A549 (cell line): Measurements from ENCODE around the gene DUSP9. TPM values are rescaled to one million over a fixed set of nuclear protein-coding genes. Genes with fewer than 3 reads are reported as not detected.

Experiments used
- ATAC-seq, 2 experiments: fragments of 200-7000 bp in 1 of 2; fragments of >200 bp in 1 of 2; cut with Nextera tagmentation in 1 of 2; cut with Tn5 transposase in 1 of 2; 3 replicates each; pipeline versions ENCODE4 v1.8.0 to v1.9.1; 2018 to 2020; ENCODE audit warnings: mild to moderate bottlenecking in 1 of 2, moderate library complexity in 1 of 2
- CTCF ChIA-PET: fragments of 300-600 bp; sonication (Branson Sonifier 250); formaldehyde crosslinking; extraction: SDS; loops from one replicate; lab custom pipeline; 2021; ENCODE audit warnings: antibody characterized with exemption, inconsistent platforms; lab: Yijun Ruan, JAX
- POLR2A ChIA-PET: fragments of 350-600 bp; formaldehyde crosslinking; extraction: SDS; loops from one replicate; lab custom pipeline; 2021; ENCODE audit warnings: antibody characterized with exemption, inconsistent platforms; lab: Yijun Ruan, JAX
- DNase-seq, 2 experiments: peaks; one replicate each; pipeline versions ENCODE4 v3.0.0 to v3.0.0-alpha.2; 2011 to 2016; ENCODE audit warnings: low read depth in 1 of 2, low spot score in 1 of 2
- FAIRE-seq: peaks from 2 replicates; lab custom pipeline; 2011; peaks lifted over from hg19 to GRCh38; lab: Jason Lieb, UNC
- H3K27ac ChIP-seq, 2 experiments: fragments of >200 bp; sonication (Bioruptor Twin); formaldehyde crosslinking; 3 replicates each; pipeline ENCODE4 v1.5.1; 2016 to 2017
- H3K4me1 ChIP-seq: fragments of >200 bp; sonication (Bioruptor Twin); formaldehyde crosslinking; 3 replicates; pipeline ENCODE4 v1.6.1; 2016
- H3K4me2 ChIP-seq: fragments of >200 bp; sonication (Bioruptor Twin); formaldehyde crosslinking; 3 replicates; pipeline ENCODE4 v1.6.1; 2016
- H3K4me3 ChIP-seq: fragments of >200 bp; sonication (Bioruptor Twin); formaldehyde crosslinking; 3 replicates; pipeline ENCODE4 v1.5.1; 2016
- H3K9me3 ChIP-seq: fragments of >200 bp; sonication (Bioruptor Twin); formaldehyde crosslinking; 3 replicates; pipeline ENCODE4 v1.6.1; 2016
- CBX8 ChIP-seq: fragments of 200-600 bp; sonication (generic); IDR thresholded peaks from 2 replicates; pipeline ENCODE4 v1.6.1; 2016
- CEBPB ChIP-seq, 2 experiments: fragments of >200 bp in 1 of 2; sonication (Bioruptor Twin) in 1 of 2; formaldehyde crosslinking in 1 of 2; IDR thresholded peaks; 2 replicates each; pipeline ENCODE4 v1.6.1; 2012 to 2016
- CHD4 ChIP-seq: fragments of 200-600 bp; sonication (generic); IDR thresholded peaks from 2 replicates; pipeline ENCODE4 v1.6.1; 2016; ENCODE audit warnings: antibody characterized with exemption, mild to moderate bottlenecking, borderline replicate concordance
- EHF ChIP-seq: fragments of 250-450 bp; sonication (Bioruptor Pico); IDR thresholded peaks from 2 replicates; pipeline ENCODE4 v1.5.0; 2020; ENCODE audit warnings: mild to moderate bottlenecking
- EHMT2 ChIP-seq: fragments of 200-600 bp; sonication (generic); IDR thresholded peaks from 2 replicates; pipeline ENCODE4 v1.6.1; 2016; ENCODE audit warnings: antibody characterized with exemption, low read depth, mild to moderate bottlenecking, moderate library complexity
- ESRRA ChIP-seq: fragments of 150-350 bp; IDR thresholded peaks from 2 replicates; pipeline ENCODE4 v1.6.1; 2014; ENCODE audit warnings: mild to moderate bottlenecking, low read length, borderline replicate concordance
- HDAC2 ChIP-seq: fragments of 200-600 bp; sonication (generic); IDR thresholded peaks from 2 replicates; pipeline ENCODE4 v1.6.1; 2016
- HEYL ChIP-seq: fragments of 250-450 bp; sonication (Bioruptor Pico); IDR thresholded peaks from 2 replicates; pipeline ENCODE4 v1.8.0; 2021; ENCODE audit warnings: mild to moderate bottlenecking, moderate library complexity
- HOXA7 ChIP-seq: fragments of 250-450 bp; sonication (Bioruptor Pico); IDR thresholded peaks from 2 replicates; pipeline ENCODE4 v1.5.0; 2020; ENCODE audit warnings: mild to moderate bottlenecking, moderate library complexity
- HOXB13 ChIP-seq: fragments of 250-450 bp; sonication (Bioruptor Pico); IDR thresholded peaks from 2 replicates; pipeline ENCODE4 v1.5.0; 2020; ENCODE audit warnings: low read depth, mild to moderate bottlenecking, moderate library complexity
- JUN ChIP-seq, 2 experiments: fragments of >200 bp; sonication (Bioruptor Twin); formaldehyde crosslinking; IDR thresholded peaks; 2 replicates in 1 of 2; 3 replicates in 1 of 2; pipeline ENCODE4 v1.6.1; 2016 to 2017
- KDM5A ChIP-seq: fragments of 200-600 bp; sonication (generic); IDR thresholded peaks from 2 replicates; pipeline ENCODE4 v1.6.1; 2016; ENCODE audit warnings: antibody characterized with exemption, mild to moderate bottlenecking
- MAFK ChIP-seq: fragments of 450-650 bp; IDR thresholded peaks from 2 replicates; pipeline ENCODE4 v1.6.1; 2014; ENCODE audit not compliant: partially characterized antibody
- MAZ ChIP-seq: fragments of 150-350 bp; IDR thresholded peaks from 2 replicates; pipeline ENCODE4 v1.6.1; 2014; ENCODE audit warnings: antibody characterized with exemption, low read depth, low read length, borderline replicate concordance
- NFE2L2 ChIP-seq: fragments of 150-350 bp; conservative IDR thresholded peaks from 2 replicates; pipeline ENCODE4 v1.6.1; 2014; ENCODE audit warnings: low read length
- NPAS2 ChIP-seq: fragments of 250-450 bp; sonication (Bioruptor Pico); IDR thresholded peaks from 2 replicates; pipeline ENCODE4 v1.8.0; 2022; ENCODE audit warnings: mild to moderate bottlenecking, moderate library complexity, borderline replicate concordance
- POLR2A ChIP-seq: IDR thresholded peaks from 2 replicates; pipeline ENCODE4 v1.6.1; 2012; ENCODE audit warnings: mild to moderate bottlenecking, low read length
- POLR2AphosphoS2 ChIP-seq: conservative IDR thresholded peaks from 2 replicates; pipeline ENCODE4 v1.6.1; 2012; ENCODE audit warnings: low read length, improper control_type of control experiment, inconsistent platforms
- RAD21 ChIP-seq, 2 experiments: fragments of >200 bp in 1 of 2; sonication (Bioruptor Twin) in 1 of 2; formaldehyde crosslinking in 1 of 2; IDR thresholded peaks in 1 of 2; conservative IDR thresholded peaks in 1 of 2; 2 replicates in 1 of 2; 3 replicates in 1 of 2; pipeline ENCODE4 v1.6.1; 2012 to 2018; ENCODE audit warnings: inconsistent platforms in 1 of 2
- RARB ChIP-seq: fragments of 250-450 bp; sonication (Bioruptor Pico); IDR thresholded peaks from 2 replicates; pipeline ENCODE4 v1.8.0; 2021; ENCODE audit warnings: mild to moderate bottlenecking, moderate library complexity
- RNF2 ChIP-seq: fragments of 200-600 bp; sonication (generic); IDR thresholded peaks from 2 replicates; pipeline ENCODE4 v1.6.1; 2016; ENCODE audit warnings: low read depth, mild to moderate bottlenecking, antibody characterized with exemption, moderate library complexity, borderline replicate concordance
- SMC3 ChIP-seq: fragments of >200 bp; sonication (Bioruptor Twin); formaldehyde crosslinking; IDR thresholded peaks from 3 replicates; pipeline ENCODE4 v1.6.1; 2018; ENCODE audit warnings: inconsistent platforms
- TP53 ChIP-seq: fragments of 250-450 bp; sonication (Bioruptor Pico); IDR thresholded peaks from 2 replicates; pipeline ENCODE4 v1.5.0; 2021; ENCODE audit warnings: mild to moderate bottlenecking, moderate library complexity
- ZC3H11A ChIP-seq: fragments of 450-650 bp; IDR thresholded peaks from 2 replicates; pipeline ENCODE4 v1.6.1; 2014; ENCODE audit warnings: antibody characterized with exemption, mild to moderate bottlenecking
- ZFP36 ChIP-seq: fragments of 450-650 bp; IDR thresholded peaks from 2 replicates; pipeline ENCODE4 v1.6.1; 2014; ENCODE audit warnings: borderline replicate concordance; ENCODE audit not compliant: partially characterized antibody
- WGBS: methylation state at CpG from one replicate; pipeline ENCODE4 v1.1.6; 2017; ENCODE audit errors: missing lambda C conversion rate; 5-methylcytosine and 5-hydroxymethylcytosine counted together
- polyA plus RNA-seq, 4 experiments: library from polyadenylated mRNA; depleted of rRNA in 3 of 4; stranded (reverse); fragments of >200 nt; fragmentation: RNase III in 1 of 4; extraction: RNeasy Plus Mini Kit Qiagen cat#74134 plus additional on column Dnase treatment in 1 of 4; gene quantifications; 2 replicates in 3 of 4; 3 replicates in 1 of 4; pipeline ENCODE4 v1.2.3, GENCODE V29; 2011 to 2017
- TF ChIP-seq, protein P1 (sequence below): fragments of 250-450 bp; sonication (Bioruptor Pico); IDR thresholded peaks from 2 replicates; pipeline ENCODE4 v1.5.0; 2020; ENCODE audit warnings: low read depth, mild to moderate bottlenecking, moderate library complexity
- TF ChIP-seq, protein P2 (sequence below): IDR thresholded peaks from 2 replicates; pipeline ENCODE4 v1.6.1; 2012
- TF ChIP-seq, protein P3 (sequence below): fragments of 200-600 bp; sonication (generic); IDR thresholded peaks from 2 replicates; pipeline ENCODE4 v1.6.1; 2016; ENCODE audit warnings: antibody characterized with exemption, mild to moderate bottlenecking, moderate library complexity
- TF ChIP-seq, protein P4 (sequence below): IDR thresholded peaks from 2 replicates; pipeline ENCODE4 v1.6.1; 2012
- TF ChIP-seq, protein P5 (sequence below): IDR thresholded peaks from 2 replicates; pipeline ENCODE4 v1.6.1; 2012; ENCODE audit warnings: low read depth, borderline replicate concordance
- TF ChIP-seq, protein P6 (sequence below): fragments of >200 bp; sonication (Bioruptor Twin); formaldehyde crosslinking; IDR thresholded peaks from 3 replicates; pipeline ENCODE4 v1.5.1; 2016

Gene DUSP9
- polyA plus RNA-seq, 2 of the 4 experiments (the other 2 are of a cell fraction): 0.75 to 1.6 TPM

DNA sequence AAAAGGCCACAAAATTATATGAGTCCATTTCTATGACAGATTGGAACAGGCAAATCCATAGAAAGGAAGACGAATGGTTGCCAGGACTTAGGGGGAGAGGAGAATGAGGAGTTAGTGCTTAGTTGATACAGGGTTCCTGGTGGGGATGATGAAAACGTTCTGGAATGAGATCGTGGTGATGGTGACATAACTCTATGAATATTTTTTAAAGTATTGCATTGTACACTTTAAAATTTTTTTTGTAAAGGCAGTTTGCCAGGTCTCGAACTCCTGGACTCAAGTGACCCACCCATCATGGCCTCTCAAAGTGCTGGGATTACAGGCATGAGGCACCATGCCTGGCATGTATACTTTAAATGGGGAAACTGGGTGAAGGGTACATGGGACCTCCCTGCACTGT, 38.2 kb upstream of the DUSP9 start (continued):
- TF ChIP-seq RARB (CRISPR knock-in tag) (no peak), TP53 (CRISPR knock-in tag) (no peak), JUN (IDR thresholded peaks at IDR 0.05) (no peak)
- TF ChIP-seq, protein P1, sequence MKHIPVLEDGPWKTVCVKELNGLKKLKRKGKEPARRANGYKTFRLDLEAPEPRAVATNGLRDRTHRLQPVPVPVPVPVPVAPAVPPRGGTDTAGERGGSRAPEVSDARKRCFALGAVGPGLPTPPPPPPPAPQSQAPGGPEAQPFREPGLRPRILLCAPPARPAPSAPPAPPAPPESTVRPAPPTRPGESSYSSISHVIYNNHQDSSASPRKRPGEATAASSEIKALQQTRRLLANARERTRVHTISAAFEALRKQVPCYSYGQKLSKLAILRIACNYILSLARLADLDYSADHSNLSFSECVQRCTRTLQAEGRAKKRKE (CRISPR knock-in tag): no peak
- TF ChIP-seq, protein P2, sequence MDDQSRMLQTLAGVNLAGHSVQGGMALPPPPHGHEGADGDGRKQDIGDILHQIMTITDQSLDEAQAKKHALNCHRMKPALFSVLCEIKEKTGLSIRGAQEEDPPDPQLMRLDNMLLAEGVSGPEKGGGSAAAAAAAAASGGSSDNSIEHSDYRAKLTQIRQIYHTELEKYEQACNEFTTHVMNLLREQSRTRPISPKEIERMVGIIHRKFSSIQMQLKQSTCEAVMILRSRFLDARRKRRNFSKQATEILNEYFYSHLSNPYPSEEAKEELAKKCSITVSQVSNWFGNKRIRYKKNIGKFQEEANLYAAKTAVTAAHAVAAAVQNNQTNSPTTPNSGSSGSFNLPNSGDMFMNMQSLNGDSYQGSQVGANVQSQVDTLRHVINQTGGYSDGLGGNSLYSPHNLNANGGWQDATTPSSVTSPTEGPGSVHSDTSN: no peak

DNA sequence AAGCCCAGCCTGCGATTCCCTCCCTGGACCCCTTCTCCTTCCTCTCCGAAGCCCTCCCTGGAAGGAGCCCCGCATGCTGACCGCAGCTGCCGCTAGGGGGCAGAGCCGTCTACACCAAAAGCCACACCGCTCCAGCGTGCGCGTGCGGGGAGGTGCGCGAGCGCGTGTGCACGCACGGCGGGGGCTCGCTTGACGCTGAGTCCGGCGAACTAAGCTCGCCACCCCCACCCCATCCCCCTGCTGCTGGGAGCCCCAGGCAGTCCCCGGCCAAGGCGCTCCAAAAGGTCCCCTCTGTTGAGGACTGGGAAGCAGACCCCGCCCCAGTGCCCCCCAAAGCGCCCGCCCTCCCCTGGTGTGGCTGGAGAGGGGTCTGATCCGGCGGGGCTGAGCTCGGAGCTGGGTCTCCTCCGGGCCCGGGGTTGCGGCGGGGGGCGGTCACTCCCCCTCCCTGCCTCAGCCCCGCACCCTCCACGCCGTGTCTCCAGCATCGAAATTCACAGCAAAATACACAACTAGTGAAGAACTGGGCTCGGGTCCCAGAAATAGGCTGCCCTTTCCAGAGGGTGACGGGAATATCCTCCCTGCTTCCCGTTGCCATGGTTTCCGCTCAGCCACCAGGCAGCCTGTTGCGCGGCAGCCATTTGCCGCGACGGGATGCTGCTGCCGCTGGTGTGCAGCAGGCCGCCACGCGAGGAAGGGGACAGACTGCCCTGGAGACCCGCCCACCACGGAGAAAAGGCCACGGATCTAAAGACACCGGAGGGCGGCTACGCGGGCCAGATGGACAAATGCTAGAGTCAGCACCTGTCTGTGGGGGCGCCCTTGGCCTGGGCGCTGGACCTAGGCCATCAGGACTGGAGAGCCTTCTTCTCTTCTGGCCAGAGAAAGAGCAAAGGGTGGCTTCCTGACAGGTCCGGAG, 36.8 kb upstream of the DUSP9 start:
- Histone ChIP-seq H3K27ac (peak overlapping the region; percentile 57 to 89; a peak in 5 of 6 replicates), H3K4me3 (peak overlapping the region; percentile 44), H3K4me2 (peak overlapping the region; percentile 85), H3K9me3 (no peaks in the 10 kb centered on the region), H3K4me1 (peaks cover 6% of the 10 kb centered on the region; the same call in 2 of the 3 replicates)
- CTCF ChIA-PET: interaction anchor here (0.5 to 2.6 kb wide), 46 partner anchors 10 to 1342 kb away, joined by 3 to 45 read pairs (median 4); partner anchors contain the start of genes CCNQ, DUSP9, PLXNB3 and PNCK
- 37% methylated on average over 5 of the region's 63 CpGs for WGBS
- ATAC-seq: peak; percentile 90 to 98
- POLR2A ChIA-PET: interaction anchor here (1.4 kb wide), 1 partner anchor 11 kb away, joined by 4 read pairs; no protein-coding TSS in a partner anchor
- DNase-seq: peak; percentile 65 to 74
- FAIRE-seq: no peak
- no peak for TF ChIP-seq ZFP36
- TF ChIP-seq, protein P3, sequence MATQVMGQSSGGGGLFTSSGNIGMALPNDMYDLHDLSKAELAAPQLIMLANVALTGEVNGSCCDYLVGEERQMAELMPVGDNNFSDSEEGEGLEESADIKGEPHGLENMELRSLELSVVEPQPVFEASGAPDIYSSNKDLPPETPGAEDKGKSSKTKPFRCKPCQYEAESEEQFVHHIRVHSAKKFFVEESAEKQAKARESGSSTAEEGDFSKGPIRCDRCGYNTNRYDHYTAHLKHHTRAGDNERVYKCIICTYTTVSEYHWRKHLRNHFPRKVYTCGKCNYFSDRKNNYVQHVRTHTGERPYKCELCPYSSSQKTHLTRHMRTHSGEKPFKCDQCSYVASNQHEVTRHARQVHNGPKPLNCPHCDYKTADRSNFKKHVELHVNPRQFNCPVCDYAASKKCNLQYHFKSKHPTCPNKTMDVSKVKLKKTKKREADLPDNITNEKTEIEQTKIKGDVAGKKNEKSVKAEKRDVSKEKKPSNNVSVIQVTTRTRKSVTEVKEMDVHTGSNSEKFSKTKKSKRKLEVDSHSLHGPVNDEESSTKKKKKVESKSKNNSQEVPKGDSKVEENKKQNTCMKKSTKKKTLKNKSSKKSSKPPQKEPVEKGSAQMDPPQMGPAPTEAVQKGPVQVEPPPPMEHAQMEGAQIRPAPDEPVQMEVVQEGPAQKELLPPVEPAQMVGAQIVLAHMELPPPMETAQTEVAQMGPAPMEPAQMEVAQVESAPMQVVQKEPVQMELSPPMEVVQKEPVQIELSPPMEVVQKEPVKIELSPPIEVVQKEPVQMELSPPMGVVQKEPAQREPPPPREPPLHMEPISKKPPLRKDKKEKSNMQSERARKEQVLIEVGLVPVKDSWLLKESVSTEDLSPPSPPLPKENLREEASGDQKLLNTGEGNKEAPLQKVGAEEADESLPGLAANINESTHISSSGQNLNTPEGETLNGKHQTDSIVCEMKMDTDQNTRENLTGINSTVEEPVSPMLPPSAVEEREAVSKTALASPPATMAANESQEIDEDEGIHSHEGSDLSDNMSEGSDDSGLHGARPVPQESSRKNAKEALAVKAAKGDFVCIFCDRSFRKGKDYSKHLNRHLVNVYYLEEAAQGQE: no peak
- TF ChIP-seq, protein P4, sequence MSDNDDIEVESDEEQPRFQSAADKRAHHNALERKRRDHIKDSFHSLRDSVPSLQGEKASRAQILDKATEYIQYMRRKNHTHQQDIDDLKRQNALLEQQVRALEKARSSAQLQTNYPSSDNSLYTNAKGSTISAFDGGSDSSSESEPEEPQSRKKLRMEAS: peak; percentile 92
- no peak for TF ChIP-seq KDM5A
- TF ChIP-seq ZC3H11A: no peak
- TF ChIP-seq HOXA7: no peak
- no peak for TF ChIP-seq RNF2
- no peak for TF ChIP-seq HDAC2
- TF ChIP-seq RAD21 (conservative IDR thresholded peaks at IDR 0.05 in 1 of 2, IDR thresholded peaks at IDR 0.05 in 1 of 2): peak; percentile 69 to 77
- peak; percentile 64 for TF ChIP-seq SMC3
- TF ChIP-seq, protein P5, sequence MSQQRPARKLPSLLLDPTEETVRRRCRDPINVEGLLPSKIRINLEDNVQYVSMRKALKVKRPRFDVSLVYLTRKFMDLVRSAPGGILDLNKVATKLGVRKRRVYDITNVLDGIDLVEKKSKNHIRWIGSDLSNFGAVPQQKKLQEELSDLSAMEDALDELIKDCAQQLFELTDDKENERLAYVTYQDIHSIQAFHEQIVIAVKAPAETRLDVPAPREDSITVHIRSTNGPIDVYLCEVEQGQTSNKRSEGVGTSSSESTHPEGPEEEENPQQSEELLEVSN: peak; percentile 81
- TF ChIP-seq POLR2A: no peak
- TF ChIP-seq EHMT2: no peak
- TF ChIP-seq, protein P6, sequence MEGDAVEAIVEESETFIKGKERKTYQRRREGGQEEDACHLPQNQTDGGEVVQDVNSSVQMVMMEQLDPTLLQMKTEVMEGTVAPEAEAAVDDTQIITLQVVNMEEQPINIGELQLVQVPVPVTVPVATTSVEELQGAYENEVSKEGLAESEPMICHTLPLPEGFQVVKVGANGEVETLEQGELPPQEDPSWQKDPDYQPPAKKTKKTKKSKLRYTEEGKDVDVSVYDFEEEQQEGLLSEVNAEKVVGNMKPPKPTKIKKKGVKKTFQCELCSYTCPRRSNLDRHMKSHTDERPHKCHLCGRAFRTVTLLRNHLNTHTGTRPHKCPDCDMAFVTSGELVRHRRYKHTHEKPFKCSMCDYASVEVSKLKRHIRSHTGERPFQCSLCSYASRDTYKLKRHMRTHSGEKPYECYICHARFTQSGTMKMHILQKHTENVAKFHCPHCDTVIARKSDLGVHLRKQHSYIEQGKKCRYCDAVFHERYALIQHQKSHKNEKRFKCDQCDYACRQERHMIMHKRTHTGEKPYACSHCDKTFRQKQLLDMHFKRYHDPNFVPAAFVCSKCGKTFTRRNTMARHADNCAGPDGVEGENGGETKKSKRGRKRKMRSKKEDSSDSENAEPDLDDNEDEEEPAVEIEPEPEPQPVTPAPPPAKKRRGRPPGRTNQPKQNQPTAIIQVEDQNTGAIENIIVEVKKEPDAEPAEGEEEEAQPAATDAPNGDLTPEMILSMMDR: peak; percentile 69
- TF ChIP-seq POLR2AphosphoS2: no peak
- TF ChIP-seq CEBPB (IDR thresholded peaks at IDR 0.05): no peak
- no peak for TF ChIP-seq ESRRA
- TF ChIP-seq HEYL: no peak
- no peak for TF ChIP-seq CBX8
- no peak for TF ChIP-seq CHD4
- no peak for TF ChIP-seq NFE2L2
- TF ChIP-seq MAZ: no peak
- TF ChIP-seq HOXB13 (CRISPR knock-in tag): no peak
- no peak for TF ChIP-seq EHF (CRISPR knock-in tag)
- no peak for TF ChIP-seq NPAS2 (CRISPR knock-in tag)
- TF ChIP-seq MAFK: no peak
